Retinal pigment epithelial cell (primary cell): Measurements from ENCODE around the gene RWDD4.

Experiments
- DNase-seq: peaks from one replicate; pipeline ENCODE4 v3.0.0-alpha.2; 2010; ENCODE audit warnings: low read depth
- H3K4me3 ChIP-seq: 2 replicates; pipeline ENCODE4 v1.5.1; 2011; ENCODE audit warnings: mild to moderate bottlenecking, low read length, control low read depth, moderate library complexity
- TF ChIP-seq, protein P1 (sequence below): conservative IDR thresholded peaks from 2 replicates; pipeline ENCODE4 v1.5.1; 2011; ENCODE audit warnings: low read depth, low read length, control low read depth, inconsistent platforms

The RWDD4 gene

DNA sequence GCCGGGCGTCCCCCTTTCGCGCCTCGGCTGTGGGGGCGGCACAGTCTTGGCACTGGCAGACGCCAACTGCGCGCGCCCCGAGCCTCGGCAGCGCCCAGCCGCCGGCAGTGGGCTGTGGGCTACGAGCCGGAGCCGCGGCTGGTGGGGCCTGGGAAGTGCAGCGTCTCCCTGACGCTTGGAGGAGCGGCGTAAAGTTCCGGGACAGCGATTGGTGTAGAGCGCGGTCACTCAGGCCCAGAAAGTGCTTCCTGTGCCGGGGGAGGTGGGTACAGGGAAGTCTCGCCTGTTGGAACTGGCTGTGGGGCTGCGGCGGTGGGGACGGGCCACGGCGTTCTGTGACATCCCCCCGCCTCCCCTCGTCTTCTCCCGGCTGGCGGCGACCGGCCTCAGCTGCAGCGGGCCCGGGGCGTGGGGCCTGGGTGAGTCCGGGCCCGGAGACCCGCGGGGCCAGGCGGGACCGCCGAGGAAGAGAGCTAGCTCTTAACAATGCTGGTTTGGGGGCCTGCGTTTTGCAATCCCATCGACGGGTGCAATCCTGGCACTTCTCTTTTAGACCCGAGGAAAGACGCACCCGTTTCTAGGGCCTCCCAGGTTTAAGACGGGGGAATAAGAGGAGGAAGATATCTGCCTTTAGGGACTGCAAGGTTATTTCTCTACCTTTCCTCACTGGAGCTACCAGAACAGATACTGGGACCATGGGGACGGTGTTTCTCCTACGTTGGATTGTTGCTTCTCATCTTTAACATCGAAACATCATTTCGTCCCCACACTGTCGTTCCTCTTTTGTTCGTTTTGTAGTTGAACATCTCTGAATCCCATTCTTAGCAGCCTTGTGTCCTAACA is at the start of gene RWDD4, which contains the start of gene TRAPPC11:
Gene RWDD4 (minus strand): TSS at position 157 of the 843 bp plus-strand sequence. CDS start 233 bp downstream, outside the sequence.
Gene TRAPPC11 (plus strand): TSS at position 265 of the 843 bp plus-strand sequence. CDS start 4,575 bp downstream, outside the sequence.
- DNase-seq = peak; percentile 98
- H3K4me3 ChIP-seq = peak within 1 kb of the TSS; percentile 90
- TF ChIP-seq, protein P1, sequence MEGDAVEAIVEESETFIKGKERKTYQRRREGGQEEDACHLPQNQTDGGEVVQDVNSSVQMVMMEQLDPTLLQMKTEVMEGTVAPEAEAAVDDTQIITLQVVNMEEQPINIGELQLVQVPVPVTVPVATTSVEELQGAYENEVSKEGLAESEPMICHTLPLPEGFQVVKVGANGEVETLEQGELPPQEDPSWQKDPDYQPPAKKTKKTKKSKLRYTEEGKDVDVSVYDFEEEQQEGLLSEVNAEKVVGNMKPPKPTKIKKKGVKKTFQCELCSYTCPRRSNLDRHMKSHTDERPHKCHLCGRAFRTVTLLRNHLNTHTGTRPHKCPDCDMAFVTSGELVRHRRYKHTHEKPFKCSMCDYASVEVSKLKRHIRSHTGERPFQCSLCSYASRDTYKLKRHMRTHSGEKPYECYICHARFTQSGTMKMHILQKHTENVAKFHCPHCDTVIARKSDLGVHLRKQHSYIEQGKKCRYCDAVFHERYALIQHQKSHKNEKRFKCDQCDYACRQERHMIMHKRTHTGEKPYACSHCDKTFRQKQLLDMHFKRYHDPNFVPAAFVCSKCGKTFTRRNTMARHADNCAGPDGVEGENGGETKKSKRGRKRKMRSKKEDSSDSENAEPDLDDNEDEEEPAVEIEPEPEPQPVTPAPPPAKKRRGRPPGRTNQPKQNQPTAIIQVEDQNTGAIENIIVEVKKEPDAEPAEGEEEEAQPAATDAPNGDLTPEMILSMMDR = no peak

DNA sequence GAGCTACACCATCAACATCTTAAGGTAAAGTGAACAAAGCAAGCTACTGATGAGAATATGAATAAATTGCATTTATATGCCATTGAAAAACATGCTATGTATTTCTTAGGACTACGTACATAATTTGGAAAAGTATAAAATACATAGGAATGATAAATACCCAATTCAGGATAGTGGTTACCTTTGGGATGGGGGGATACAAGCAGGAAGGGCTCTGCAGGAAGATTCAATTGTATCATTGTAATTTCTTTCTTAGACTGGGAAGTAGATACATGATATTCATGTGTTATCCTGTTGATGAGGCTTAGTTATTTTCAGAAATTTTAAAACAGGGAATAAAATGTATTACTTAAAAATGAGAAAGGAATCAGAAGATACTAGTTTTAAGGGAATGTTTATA is 43.5 kb upstream of the RWDD4 start:
- DNase-seq = no peak
- H3K4me3 ChIP-seq = no peak overlapping the region
- TF ChIP-seq, protein P1 = no peak

DNA sequence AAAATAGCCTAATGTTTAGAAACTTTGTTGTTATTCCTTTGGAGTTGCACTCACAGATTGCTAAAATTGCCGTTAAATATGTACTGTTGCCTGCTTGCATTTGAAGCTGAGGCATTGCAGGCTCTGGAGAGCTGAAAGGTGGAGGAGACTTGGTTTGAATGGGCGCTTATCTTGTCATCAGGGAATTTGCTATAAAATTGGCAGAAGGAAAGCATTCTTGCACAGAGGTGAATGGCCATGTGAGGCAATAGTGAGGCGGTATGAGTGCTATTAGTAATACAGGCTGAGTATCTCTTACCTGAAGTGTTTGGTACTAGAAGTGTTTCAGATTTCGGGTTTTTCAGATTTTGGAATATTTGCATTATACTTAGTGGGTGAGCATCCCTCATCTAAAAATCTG is 41.4 kb upstream of the RWDD4 start:
- TF ChIP-seq, protein P1 = no peak

DNA sequence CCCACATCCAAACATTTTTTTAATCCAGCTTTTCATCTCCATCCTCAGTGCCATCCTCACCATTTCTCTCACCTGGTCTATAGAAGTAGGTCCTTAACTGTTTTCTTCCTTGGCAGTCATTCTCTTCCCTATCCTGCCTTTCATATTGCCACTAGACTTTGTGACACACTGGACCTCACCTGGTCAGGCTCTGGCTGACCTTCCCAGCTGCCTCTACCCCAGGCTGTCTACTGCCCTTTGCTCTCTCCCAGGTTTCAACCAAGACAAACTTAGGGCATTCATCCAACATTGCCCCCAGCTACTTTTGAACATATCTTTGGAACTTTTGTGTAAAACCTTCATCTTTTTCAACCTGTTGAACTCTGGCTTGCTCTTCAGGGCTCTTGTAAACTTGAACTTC is 39.9 kb upstream of the RWDD4 start:
- TF ChIP-seq, protein P1 = no peak
- H3K4me3 ChIP-seq = no peak overlapping the region
- no peak for DNase-seq

More for the DNA sequence above, 41.4 kb upstream of the RWDD4 start:
- no peak for DNase-seq
- H3K4me3 ChIP-seq = no peak overlapping the region

DNA sequence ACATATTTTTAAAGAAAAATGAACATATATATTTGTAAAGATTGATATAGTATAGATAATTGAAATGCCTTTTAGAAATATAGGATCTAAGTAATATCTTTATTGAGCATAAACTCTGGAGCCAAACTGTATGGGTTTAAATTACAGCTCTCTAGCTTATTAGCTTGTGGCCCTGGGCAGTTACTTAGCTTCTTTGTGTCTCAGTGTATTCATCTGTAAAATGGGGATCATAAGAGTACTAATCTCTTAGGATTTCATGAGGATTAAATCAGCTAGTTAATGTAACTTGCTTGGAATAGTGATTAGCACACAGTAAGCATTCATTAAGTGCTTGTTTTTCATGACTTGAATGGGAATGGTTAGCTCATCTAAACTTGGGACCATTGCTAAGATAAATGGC is 32.9 kb upstream of the RWDD4 start:
- TF ChIP-seq, protein P1 = no peak
- no peak for DNase-seq
- no peak overlapping the region for H3K4me3 ChIP-seq

DNA sequence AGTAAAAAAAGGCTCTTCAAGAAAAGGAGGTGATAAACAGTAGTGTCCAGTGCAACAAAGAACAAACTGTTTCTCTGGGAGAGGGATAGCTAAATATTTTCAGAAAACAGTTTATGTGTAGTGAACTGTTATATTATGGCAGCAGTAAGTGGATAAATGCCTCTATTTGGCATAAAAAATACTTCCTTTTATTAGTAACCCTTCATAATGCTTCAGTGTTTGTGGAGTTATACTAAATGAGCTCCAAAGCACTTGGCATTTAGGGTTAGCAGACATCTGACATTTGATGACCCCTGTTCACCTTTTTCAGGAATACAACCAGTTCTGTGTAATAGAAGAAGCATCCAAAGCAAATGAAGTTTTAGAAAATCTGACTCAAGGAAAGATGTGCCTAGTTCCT is 32.0 kb upstream of the RWDD4 start:
- TF ChIP-seq, protein P1 = no peak
- H3K4me3 ChIP-seq = no peak overlapping the region
- no peak for DNase-seq

DNA sequence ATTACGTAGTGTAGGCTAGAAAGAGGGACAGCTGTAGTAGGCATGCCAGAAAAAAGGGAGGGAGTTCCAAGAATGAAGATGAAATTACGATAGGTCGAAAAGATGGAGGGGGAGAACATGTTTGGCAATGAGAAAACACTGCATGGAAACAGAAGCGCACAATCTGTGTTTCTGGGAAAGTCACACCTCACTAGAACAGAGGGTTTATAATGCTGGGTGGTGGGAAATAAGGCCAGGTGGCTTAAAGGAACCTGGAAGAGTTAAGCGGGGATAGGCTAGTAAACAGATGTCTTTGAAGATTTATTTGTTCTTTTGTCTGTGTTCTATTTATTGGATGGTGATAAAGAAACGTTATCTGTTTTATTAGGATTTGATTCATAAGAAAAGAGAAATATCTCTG is 29.2 kb upstream of the RWDD4 start:
- TF ChIP-seq, protein P1 = no peak
- no peak overlapping the region for H3K4me3 ChIP-seq
- DNase-seq = no peak
